Loucy (cell line): ENCODE measurements around the gene ATP5PF.
"Not testable (repeated sequence)": the region's sequence is repeated elsewhere in the genome, so short reads cannot be mapped to it uniquely, and the experiment has no call there.

Source experiments
- H2AFZ ChIP-seq: fragments of 200-600 bp; sonication (generic); 2 replicates; pipeline ENCODE4 v1.6.0; 2016; ENCODE audit warnings: antibody characterized with exemption, mild to moderate bottlenecking, low read length, moderate library complexity
- H3F3A ChIP-seq: fragments of 200-600 bp; 2 replicates; pipeline ENCODE4 v1.6.0; 2016; ENCODE audit warnings: antibody characterized with exemption, low read depth, mild to moderate bottlenecking
- H3K27me3 ChIP-seq: fragments of 200-600 bp; sonication (generic); 2 replicates; pipeline ENCODE4 v1.6.1; 2014; ENCODE audit warnings: low read length, mild to moderate bottlenecking; ENCODE audit not compliant: insufficient read depth, poor library complexity, severe bottlenecking
- H3K36me3 ChIP-seq: fragments of 200-600 bp; sonication (generic); 2 replicates; pipeline ENCODE4 v1.6.1; 2016; ENCODE audit warnings: low read length; ENCODE audit not compliant: insufficient read depth
- H3K4me1 ChIP-seq: fragments of 200-600 bp; sonication (generic); 2 replicates; pipeline ENCODE4 v1.5.1; 2014; ENCODE audit warnings: low read length, mild to moderate bottlenecking; ENCODE audit not compliant: insufficient read depth, poor library complexity, severe bottlenecking
- H3K4me2 ChIP-seq: fragments of 200-600 bp; sonication (generic); 2 replicates; pipeline ENCODE4 v1.6.0; 2014; ENCODE audit warnings: antibody characterized with exemption, low read length, low read depth, mild to moderate bottlenecking; ENCODE audit not compliant: poor library complexity, severe bottlenecking
- H3K4me3 ChIP-seq: fragments of 200-600 bp; sonication (generic); 2 replicates; pipeline ENCODE4 v1.5.1; 2014; ENCODE audit warnings: low read length, mild to moderate bottlenecking, mixed read lengths; ENCODE audit not compliant: poor library complexity, severe bottlenecking
- H3K79me2 ChIP-seq: fragments of 200-600 bp; sonication (generic); 2 replicates; pipeline ENCODE4 v1.6.1; 2014; ENCODE audit warnings: low read length; ENCODE audit not compliant: insufficient read depth
- H3K9ac ChIP-seq: fragments of 200-600 bp; sonication (generic); 2 replicates; pipeline ENCODE4 v1.6.0; 2014; ENCODE audit warnings: mild to moderate bottlenecking, low read depth, low read length, moderate library complexity; ENCODE audit not compliant: poor library complexity, severe bottlenecking
- H3K9me2 ChIP-seq: fragments of 200-600 bp; sonication (generic); replicated peaks from 2 replicates; pipeline ENCODE4 v1.6.1; 2016; ENCODE audit warnings: low read depth, low read length, mixed read lengths
- H3K9me3 ChIP-seq: fragments of 200-600 bp; sonication (generic); 2 replicates; pipeline ENCODE4 v1.6.1; 2014; ENCODE audit warnings: mild to moderate bottlenecking, antibody characterized with exemption, low read length, low read depth; ENCODE audit not compliant: insufficient read depth
- H4K20me1 ChIP-seq: fragments of 200-600 bp; sonication (generic); 2 replicates; pipeline ENCODE4 v1.6.0; 2014; ENCODE audit warnings: antibody characterized with exemption, low read length, mild to moderate bottlenecking; ENCODE audit not compliant: insufficient read depth, poor library complexity, severe bottlenecking
- EZH2phosphoT487 ChIP-seq: fragments of 200-600 bp; IDR thresholded peaks from 2 replicates; pipeline ENCODE4 v1.6.1; 2018; ENCODE audit warnings: antibody characterized with exemption, mild to moderate bottlenecking, moderate library complexity, borderline replicate concordance
- TF ChIP-seq, protein P1 (sequence below): fragments of 200-600 bp; sonication (generic); conservative IDR thresholded peaks from 2 replicates; pipeline ENCODE4 v1.5.1; 2014; ENCODE audit warnings: mild to moderate bottlenecking, antibody characterized with exemption, low read length

The ATP5PF gene

DNA sequence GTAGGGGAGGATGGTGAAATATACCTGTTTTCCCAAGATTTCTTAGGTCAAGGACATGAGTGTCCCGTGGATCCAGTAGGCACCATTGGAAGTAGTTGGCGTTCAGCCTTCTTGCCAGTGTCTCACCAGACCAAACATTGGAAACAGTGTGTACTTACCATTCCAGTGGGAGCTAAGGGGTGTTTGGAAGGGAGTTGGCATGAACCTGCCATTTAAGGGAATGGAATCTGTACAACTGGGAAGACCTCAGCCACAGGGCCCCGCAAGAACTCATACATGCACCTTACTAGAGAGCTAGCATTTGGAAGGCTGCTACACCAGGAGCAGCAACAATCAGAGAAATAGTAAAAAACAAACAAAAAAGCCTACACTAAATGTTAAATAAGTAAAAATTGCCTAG, 12.7 kb downstream of the ATP5PF start:
- Histone ChIP-seq H3K27me3 (no peaks in the 10 kb centered on the region), H3K4me1 (no peaks in the 10 kb centered on the region), H3K9me3 (no peaks in the 10 kb centered on the region), H3K9ac (no peak overlapping the region), H3K36me3 (peaks cover 48% of the 10 kb centered on the region), H2AFZ (no peak overlapping the region), H3F3A (no peaks in the 10 kb centered on the region), H3K79me2 (no peaks in the 10 kb centered on the region), H3K9me2 (no peaks in the 10 kb centered on the region), H3K4me2 (no peak overlapping the region), H3K4me3 (no peak overlapping the region), H4K20me1 (peaks cover 5% of the 10 kb centered on the region)
- TF ChIP-seq, protein P1, sequence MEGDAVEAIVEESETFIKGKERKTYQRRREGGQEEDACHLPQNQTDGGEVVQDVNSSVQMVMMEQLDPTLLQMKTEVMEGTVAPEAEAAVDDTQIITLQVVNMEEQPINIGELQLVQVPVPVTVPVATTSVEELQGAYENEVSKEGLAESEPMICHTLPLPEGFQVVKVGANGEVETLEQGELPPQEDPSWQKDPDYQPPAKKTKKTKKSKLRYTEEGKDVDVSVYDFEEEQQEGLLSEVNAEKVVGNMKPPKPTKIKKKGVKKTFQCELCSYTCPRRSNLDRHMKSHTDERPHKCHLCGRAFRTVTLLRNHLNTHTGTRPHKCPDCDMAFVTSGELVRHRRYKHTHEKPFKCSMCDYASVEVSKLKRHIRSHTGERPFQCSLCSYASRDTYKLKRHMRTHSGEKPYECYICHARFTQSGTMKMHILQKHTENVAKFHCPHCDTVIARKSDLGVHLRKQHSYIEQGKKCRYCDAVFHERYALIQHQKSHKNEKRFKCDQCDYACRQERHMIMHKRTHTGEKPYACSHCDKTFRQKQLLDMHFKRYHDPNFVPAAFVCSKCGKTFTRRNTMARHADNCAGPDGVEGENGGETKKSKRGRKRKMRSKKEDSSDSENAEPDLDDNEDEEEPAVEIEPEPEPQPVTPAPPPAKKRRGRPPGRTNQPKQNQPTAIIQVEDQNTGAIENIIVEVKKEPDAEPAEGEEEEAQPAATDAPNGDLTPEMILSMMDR = no peak
- no peak for TF ChIP-seq EZH2phosphoT487

DNA sequence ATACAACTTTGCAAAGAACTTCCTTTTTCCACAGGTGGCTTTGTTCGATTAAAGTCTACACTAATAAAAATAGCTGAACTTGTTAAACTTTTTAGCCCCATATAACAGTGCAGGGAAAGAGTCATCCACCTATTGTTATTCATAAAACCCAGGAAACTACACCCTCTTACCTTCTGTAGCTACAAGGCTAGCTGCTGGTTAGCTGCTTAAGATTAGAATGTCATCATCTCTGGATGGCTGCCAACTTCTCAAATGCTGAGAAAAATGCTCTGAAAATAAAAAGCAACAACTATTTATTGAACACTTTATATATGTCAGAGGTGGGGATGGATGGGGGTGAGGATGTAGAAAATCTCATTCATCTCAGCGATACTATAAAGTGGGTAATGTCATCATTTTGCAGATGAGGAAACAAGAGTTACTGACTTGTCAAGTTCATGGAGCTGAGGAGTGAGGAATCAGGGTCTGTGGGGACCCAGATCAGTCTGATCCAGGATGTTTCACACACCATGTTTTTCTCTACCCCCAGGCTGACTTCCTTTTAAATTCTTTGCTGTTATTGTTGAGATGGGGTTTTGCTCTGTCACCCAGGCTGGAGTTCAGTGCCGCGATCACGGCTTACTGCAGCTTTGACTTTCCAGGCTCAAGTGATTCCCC, 17.1 kb downstream of the ATP5PF start:
- no peaks in the 10 kb centered on the region for H3K79me2 ChIP-seq
- no peak overlapping the region for H3K9ac ChIP-seq
- no peaks in the 10 kb centered on the region for H4K20me1 ChIP-seq
- H3K4me2 ChIP-seq = no peak overlapping the region
- no peaks in the 10 kb centered on the region for H3K4me1 ChIP-seq
- no peak overlapping the region for H3K4me3 ChIP-seq
- no peaks in the 10 kb centered on the region for H3K9me2 ChIP-seq
- peaks cover 8% of the 10 kb centered on the region; the same call in 1 of the 2 replicates for H3K36me3 ChIP-seq
- no peak for TF ChIP-seq EZH2phosphoT487
- TF ChIP-seq, protein P1 = no peak
- no peaks in the 10 kb centered on the region for H3F3A ChIP-seq
- no peaks in the 10 kb centered on the region for H3K27me3 ChIP-seq
- H3K9me3 ChIP-seq = no peaks in the 10 kb centered on the region
- no peak overlapping the region for H2AFZ ChIP-seq

DNA sequence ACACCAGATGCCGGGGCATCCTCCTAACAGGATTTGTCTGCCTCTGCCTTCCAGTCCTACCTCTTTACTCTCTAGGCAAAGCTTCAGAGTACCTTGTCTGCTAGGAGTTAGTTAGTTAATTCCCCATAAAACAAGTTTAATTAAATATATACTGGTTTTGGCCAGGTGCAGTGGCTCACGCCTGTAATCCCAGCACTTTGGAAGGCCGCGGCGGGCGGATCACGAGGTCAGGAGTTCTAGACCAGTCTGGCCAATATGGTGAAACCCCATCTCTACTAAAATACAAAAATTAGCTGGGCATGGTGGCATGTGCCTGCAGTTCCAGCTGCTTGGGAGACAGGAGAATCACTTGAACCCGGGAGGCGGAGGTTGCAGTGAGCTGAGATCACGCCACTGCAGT, 20.6 kb downstream of the ATP5PF start:
- H4K20me1 ChIP-seq, H3K4me3 ChIP-seq, H3K9me3 ChIP-seq, H3K9me2 ChIP-seq, H3F3A ChIP-seq, H3K9ac ChIP-seq, H3K36me3 ChIP-seq, H3K4me2 ChIP-seq, H3K27me3 ChIP-seq, H2AFZ ChIP-seq, H3K4me1 ChIP-seq, H3K79me2 ChIP-seq: not testable (repeated sequence)

DNA sequence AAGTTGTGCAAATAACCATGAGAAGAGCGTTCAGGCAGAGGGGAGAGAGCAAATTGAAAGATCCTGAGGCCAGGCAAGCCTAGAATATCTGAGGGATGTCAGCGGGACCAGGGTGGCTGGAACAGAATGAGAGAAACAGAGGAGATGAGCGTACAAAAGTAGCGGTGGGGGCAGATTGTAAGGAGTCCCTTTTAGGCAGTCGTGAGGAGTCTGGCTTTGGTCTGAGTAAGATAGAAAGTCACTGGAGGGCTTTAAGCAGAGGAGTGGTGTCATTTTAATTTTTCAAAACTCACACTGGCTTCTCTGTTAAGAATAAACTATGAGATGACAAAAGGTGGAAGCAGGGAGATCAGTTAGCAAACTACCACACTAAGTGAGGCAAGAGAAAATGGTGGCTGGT, 24.2 kb downstream of the ATP5PF start:
- no peaks in the 10 kb centered on the region for H3K27me3 ChIP-seq
- no peak overlapping the region for H3K4me2 ChIP-seq
- no peak for TF ChIP-seq EZH2phosphoT487
- TF ChIP-seq, protein P1 = no peak
- no peaks in the 10 kb centered on the region for H3F3A ChIP-seq
- H3K9me3 ChIP-seq = no peaks in the 10 kb centered on the region
- no peaks in the 10 kb centered on the region for H3K4me1 ChIP-seq
- no peaks in the 10 kb centered on the region for H3K9me2 ChIP-seq
- H3K4me3 ChIP-seq = no peak overlapping the region
- H3K79me2 ChIP-seq = no peaks in the 10 kb centered on the region
- H2AFZ ChIP-seq = no peak overlapping the region
- no peaks in the 10 kb centered on the region for H3K36me3 ChIP-seq
- H3K9ac ChIP-seq = no peak overlapping the region
- H4K20me1 ChIP-seq = no peaks in the 10 kb centered on the region
